HG03108 (cell line): Measurements from ENCODE around the gene TAS1R2.
"Not testable (repeated sequence)": the region's sequence is repeated elsewhere in the genome, so short reads cannot be mapped to it uniquely, and the experiment has no call there.

ENCODE experiments used
- ATAC-seq: cut with Tn5 transposase; IDR thresholded peaks from one replicate; pipeline ENCODE4 v1.9.1; 2021; ENCODE audit warnings: moderate library complexity; ENCODE audit not compliant: unreplicated experiment

Gene TAS1R2

DNA sequence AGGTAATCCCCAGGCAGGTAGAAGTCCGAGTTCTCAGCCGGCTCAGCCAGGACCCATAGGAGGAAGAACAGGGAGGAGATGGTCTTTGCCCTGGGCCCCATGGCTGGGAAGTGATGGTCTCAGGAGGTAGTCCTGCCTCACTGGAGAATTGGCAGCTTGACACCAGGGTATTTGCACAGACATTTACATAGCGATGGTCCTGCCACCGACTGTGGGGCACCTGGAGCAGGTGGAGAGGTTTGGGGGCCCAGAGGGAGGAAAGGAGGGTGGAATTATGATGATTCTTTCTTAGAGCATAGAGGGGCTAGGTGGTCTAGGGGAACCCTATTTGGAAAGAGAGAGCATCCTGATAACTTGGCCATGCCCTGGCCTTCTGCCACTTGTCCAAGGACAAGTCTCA, at the start of gene TAS1R2:
TAS1R2 (minus strand) TSS at position 101 of the 400 bp plus-strand sequence; CDS start at position 101, 0 bp downstream.
- no peak for ATAC-seq

DNA sequence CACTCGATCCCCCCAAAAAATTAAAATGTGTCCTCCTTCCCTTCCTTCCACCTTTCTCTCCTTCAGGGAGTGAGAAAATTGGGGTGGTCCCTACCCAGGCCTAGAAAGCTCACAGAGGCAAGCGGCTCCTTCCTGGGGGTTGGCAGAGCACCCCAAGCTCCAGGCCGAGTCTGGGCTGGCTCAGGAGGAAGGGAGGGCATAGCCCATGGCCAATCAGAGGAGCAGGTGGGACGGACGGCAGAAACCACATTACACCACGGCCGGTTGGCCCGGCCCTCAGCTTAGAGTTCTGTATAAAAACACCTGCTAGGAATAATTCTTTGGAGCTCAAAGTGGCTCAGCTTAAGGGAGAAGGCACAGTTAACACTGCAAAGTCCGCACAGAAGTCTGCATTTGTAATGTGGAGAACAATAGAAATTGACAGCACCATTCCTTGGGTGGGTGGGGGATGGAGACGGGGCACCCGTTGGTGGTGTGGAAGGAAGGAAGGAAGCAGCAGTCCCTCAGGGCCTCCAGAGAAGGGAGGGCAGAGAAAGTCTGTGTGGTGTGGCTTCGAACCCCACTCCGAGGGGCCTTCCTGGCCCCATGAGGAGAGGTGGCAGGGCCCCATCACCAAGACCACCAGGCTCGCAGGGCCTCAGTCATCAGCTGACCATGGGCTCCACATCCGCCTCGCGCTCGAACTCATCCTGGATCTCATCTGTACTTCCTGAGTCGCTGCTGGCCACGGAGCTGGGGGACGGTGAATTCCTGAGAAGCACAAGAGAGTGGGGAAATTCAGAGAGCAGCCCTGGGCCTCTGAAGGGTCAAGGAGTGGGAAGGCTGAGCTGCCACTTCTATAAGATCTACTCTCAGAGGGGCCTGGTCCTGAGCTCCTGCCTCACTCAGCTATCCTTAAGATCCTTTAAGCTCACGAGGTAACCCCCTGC, 48.7 kb upstream of the TAS1R2 start:
- no peak for ATAC-seq

GRCh38 chr1:18907021-18907916, 47.8 kb upstream of the TAS1R2 start:
- ATAC-seq: no peak

DNA sequence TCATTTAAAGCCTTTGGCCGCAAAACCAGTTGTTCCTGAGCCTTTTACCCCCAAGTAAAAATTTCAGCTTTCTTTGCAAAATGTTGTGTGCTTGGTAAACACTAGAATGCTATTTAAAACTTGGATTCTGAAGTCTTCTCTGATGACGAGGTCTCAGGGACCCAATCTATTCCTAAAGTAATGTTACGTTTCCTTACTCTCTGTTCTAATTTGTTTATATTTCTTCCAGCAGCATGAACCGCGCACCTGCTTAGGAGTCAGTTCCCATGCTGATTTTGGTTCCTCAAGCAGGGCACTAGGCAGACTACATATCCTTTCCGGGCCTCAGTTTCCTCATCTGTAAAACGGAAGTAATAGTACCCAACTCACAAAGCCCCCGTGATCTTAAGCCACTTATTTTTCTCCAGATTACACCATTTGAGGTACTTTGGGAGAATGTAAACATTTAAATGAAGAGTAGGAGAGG, 43.9 kb upstream of the TAS1R2 start:
- no peak for ATAC-seq

- ATAC-seq: peak; percentile 93
These were observed 43.2 kb upstream of the TAS1R2 start, which contains the start of gene ALDH4A1 for GRCh38 chr1:18902523-18903290. Gene ALDH4A1 (minus strand): TSS chr1:18902555. CDS start chr1:18902523, 32 bp downstream.

GRCh38 chr1:18901952-18902522, 42.6 kb upstream of the TAS1R2 start:
- no peak for ATAC-seq

- no peak for ATAC-seq
These were observed 41.9 kb upstream of the TAS1R2 start for GRCh38 chr1:18901147-18901951.

GRCh38 chr1:18900303-18900841, 40.9 kb upstream of the TAS1R2 start:
- ATAC-seq: no peak

- ATAC-seq: no peak
These were observed 40.0 kb upstream of the TAS1R2 start for GRCh38 chr1:18899363-18900049.

- no peak for ATAC-seq
These were observed 39.1 kb upstream of the TAS1R2 start for GRCh38 chr1:18898567-18898966.

- ATAC-seq: no peak
These were observed 35.9 kb upstream of the TAS1R2 start for GRCh38 chr1:18895317-18895716.

DNA sequence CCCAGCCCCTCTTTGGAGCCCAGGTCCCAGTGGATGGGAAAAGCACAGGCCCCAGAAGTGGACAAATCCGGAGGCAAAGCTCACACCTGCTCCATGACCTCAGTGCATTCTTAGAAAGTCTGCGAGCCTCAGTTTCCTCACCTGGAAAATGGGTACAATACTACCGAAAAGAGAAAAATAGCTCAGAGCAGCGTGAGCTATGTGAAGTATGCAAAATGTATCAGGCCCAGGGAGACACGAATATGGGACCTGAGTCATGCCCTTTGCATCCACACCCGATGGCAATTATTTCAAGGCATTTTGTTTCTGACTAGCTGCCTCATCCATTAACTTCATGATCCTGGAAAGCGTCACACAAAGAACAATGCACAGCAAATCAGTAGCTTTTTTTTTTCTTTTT, 33.7 kb upstream of the TAS1R2 start:
- ATAC-seq: no peak

GRCh38 chr1:18891858-18892257, 32.4 kb upstream of the TAS1R2 start:
- ATAC-seq: not testable (repeated sequence)

DNA sequence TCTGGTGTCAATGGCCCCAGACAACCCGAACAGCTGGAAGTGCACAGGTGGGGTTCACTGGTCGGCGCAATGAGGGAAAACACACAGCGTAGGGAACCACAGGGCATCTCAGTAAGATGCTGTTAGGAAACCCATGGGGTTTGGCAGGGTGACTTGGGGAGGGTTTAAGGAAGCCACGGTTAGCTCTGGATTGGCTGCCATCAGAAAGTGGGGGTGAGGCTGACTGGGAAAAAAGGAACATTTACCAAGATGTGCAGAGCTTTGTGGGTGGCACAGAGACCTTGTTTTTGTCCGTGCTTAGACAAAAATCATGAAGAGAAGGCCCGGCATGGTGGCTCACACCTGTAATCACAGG, 31.9 kb upstream of the TAS1R2 start:
- ATAC-seq: no peak

DNA sequence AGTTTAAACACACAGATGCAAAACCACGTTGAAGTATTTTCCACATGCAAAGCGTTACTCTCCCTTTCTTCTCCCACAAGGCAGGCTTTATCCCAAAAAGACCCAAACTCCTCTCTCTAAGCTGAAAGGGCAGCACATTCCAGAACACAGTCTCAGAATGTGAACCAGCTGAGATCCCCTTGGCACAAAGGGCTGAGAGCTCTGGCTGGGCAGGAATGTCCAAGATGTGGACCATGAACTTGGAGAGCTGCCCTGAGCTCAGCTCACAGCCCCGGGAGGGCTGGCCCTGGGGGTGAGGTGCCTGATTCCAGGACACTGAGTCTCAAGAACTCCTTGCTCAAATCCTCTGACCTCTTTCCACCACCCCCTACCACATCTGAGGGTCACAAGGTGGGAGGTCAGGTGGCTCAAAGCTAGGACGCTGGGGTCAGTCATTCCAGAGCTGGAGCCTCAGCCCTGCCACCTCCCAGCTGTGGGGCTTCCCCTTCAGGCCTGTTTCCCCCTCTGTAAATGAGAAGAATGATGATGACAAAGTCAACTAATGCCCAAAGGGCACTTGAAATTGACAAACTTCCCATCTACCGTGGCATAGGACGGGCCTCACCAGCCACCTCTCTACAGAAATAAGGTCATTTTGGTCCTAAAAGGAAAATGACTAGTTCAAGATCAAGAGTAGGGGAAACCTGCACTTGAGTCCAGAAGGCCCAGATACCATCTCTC, 31.4 kb upstream of the TAS1R2 start:
- ATAC-seq: no peak

DNA sequence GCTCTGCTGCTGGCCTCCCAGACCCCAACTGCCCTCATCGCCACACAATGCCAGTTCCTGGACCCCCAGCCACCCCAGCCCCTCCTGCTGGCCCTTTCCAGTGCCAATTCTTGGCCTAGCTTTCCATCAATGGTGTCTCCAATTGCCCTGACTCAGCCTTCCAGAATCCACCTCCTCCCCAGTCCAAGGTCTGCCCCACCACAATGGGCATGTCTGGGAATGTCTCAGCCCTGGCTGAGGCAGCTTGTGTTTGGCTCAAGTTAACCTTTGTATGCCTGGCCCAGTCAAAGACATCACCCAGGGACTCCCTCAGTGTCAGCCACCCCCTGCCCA, 26.5 kb upstream of the TAS1R2 start:
- no peak for ATAC-seq

GRCh38 chr1:18885311-18886002, 26.0 kb upstream of the TAS1R2 start:
- ATAC-seq: no peak

DNA sequence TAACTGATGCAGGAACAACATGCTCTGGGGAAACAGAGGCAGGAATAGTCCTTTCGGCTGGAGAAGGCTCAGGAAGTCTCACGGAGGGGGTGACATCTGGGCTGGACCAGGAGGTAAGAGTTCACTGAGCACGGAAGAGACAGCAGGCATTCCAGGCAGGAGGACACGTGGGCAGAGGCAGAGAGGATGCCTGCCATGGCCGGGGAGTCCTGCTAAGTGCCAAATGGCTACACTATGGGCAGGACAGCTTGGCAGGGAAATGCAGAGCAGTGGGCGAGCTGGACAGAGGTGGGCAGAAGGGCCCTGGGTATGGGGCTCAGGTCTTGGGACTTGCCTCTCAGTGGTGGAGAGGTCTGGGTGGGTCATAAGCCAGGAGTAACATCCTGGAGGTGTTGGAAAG, 25.3 kb upstream of the TAS1R2 start:
- ATAC-seq: no peak
